Left hindlimb (tissue), 1 donor: ENCODE data around the gene LDB2.
A peak's percentile ranks its signal among the peaks of the same experiment; 100 is the strongest.

Experiments
- DNase-seq: peaks from one replicate; pipeline ENCODE4 v3.0.0-alpha.2; 2018

The LDB2 gene

GRCh38 chr4:16677001-16677944 lies 221.2 kb downstream of the LDB2 start:
- DNase-seq: no peak

- DNase-seq: peak; percentile 78
These were observed 222.1 kb downstream of the LDB2 start for GRCh38 chr4:16676230-16676770.

- DNase-seq: no peak
These were observed 224.4 kb downstream of the LDB2 start for GRCh38 chr4:16674082-16674481.

GRCh38 chr4:16672421-16672820 lies 226.0 kb downstream of the LDB2 start:
- DNase-seq: no peak

- DNase-seq: no peak
These were observed 226.7 kb downstream of the LDB2 start for GRCh38 chr4:16671741-16672140.

- DNase-seq: no peak
These were observed 227.7 kb downstream of the LDB2 start for GRCh38 chr4:16670727-16671126.

GRCh38 chr4:16669036-16669435 lies 229.4 kb downstream of the LDB2 start:
- DNase-seq: no peak

GRCh38 chr4:16668488-16668887 lies 230.0 kb downstream of the LDB2 start:
- DNase-seq: no peak

- DNase-seq: no peak
These were observed 231.0 kb downstream of the LDB2 start for GRCh38 chr4:16667464-16667863.

- DNase-seq: no peak
These were observed 232.4 kb downstream of the LDB2 start for GRCh38 chr4:16665942-16666551.

- no peak for DNase-seq
These were observed 234.7 kb downstream of the LDB2 start for GRCh38 chr4:16663732-16664131.

GRCh38 chr4:16663307-16663706 lies 235.1 kb downstream of the LDB2 start:
- DNase-seq: no peak

GRCh38 chr4:16661813-16662212 lies 236.6 kb downstream of the LDB2 start:
- no peak for DNase-seq

GRCh38 chr4:16660656-16661055 lies 237.8 kb downstream of the LDB2 start:
- DNase-seq: no peak

- DNase-seq: no peak
These were observed 238.8 kb downstream of the LDB2 start for GRCh38 chr4:16659694-16660093.

- DNase-seq: peak; percentile 89
These were observed 239.4 kb downstream of the LDB2 start for GRCh38 chr4:16659079-16659478.

- DNase-seq: no peak
These were observed 240.3 kb downstream of the LDB2 start for GRCh38 chr4:16658183-16658582.

- no peak for DNase-seq
These were observed 243.3 kb downstream of the LDB2 start for GRCh38 chr4:16655111-16655510.

- no peak for DNase-seq
These were observed 245.6 kb downstream of the LDB2 start for GRCh38 chr4:16652732-16653305.

GRCh38 chr4:16646459-16646858 lies 252.0 kb downstream of the LDB2 start:
- no peak for DNase-seq

GRCh38 chr4:16643893-16644292 lies 254.6 kb downstream of the LDB2 start:
- DNase-seq: no peak

- no peak for DNase-seq
These were observed 255.5 kb downstream of the LDB2 start for GRCh38 chr4:16642897-16643296.

GRCh38 chr4:16641971-16642370 lies 256.5 kb downstream of the LDB2 start:
- no peak for DNase-seq
